Testis (tissue), 3 donors: Measurements from ENCODE around the gene SLC29A4. TPM values are rescaled to one million over a fixed set of nuclear protein-coding genes. Genes with fewer than 3 reads are reported as not detected.

Experiments used
- DNase-seq: peaks from one replicate; pipeline ENCODE4 v3.0.0-alpha.2; 2019
- H3K27ac ChIP-seq, 2 donors: fragments of 200-600 bp; sonication (generic); one replicate each; pipeline ENCODE4 v1.5.1; 2019
- H3K27me3 ChIP-seq: fragments of 200-600 bp; sonication (generic); one replicate; pipeline ENCODE4 v1.5.1; 2019
- H3K36me3 ChIP-seq: fragments of 200-600 bp; sonication (generic); one replicate; pipeline ENCODE4 v1.5.1; 2017; ENCODE audit warnings: low read depth; ENCODE audit errors: missing control alignments
- H3K4me1 ChIP-seq: fragments of 200-600 bp; sonication (generic); one replicate; pipeline ENCODE4 v1.5.1; 2019
- H3K4me3 ChIP-seq, 2 donors: fragments of 200-600 bp; sonication (generic); one replicate each; pipeline ENCODE4 v1.5.1; 2017 to 2019
- H3K9me3 ChIP-seq: fragments of 200-600 bp; sonication (generic); one replicate; pipeline ENCODE4 v1.5.1; 2017
- CTCF ChIP-seq, 3 experiments: fragments of 450-650 bp in 2 of 3; fragments of 200-600 bp in 1 of 3; sonication (generic) in 1 of 3; IDR thresholded peaks; one replicate each; pipeline ENCODE4 v1.5.1; 2016 to 2019; ENCODE audit warnings: antibody characterized with exemption in 3 of 3, mild to moderate bottlenecking in 2 of 3, moderate library complexity in 1 of 3
- POLR2A ChIP-seq: fragments of 450-650 bp; IDR thresholded peaks from one replicate; pipeline ENCODE4 v1.6.1; 2017; ENCODE audit warnings: antibody characterized with exemption, mild to moderate bottlenecking, moderate library complexity
- WGBS, 2 donors: methylation state at CpG; one replicate each; pipeline ENCODE4 v1.1.5; 2018; 5-methylcytosine and 5-hydroxymethylcytosine counted together
- intact Hi-C: fragments of 100-400 bp; cut with DNase I; formaldehyde crosslinking; loops from one replicate; pipeline ENCODE4 v1.15.1; 2023; ENCODE audit warnings: low total_unique reads
- polyA plus RNA-seq: library from polyadenylated mRNA; stranded (reverse); fragments of 350-450 nt; fragmentation: Illumina TruSeq; extraction: RNeasy Lipid Tissue Mini Kit (QIAGEN cat#74804); gene quantifications from one replicate; pipeline ENCODE4 v1.2.3, GENCODE V29; 2014; ENCODE audit warnings: low read depth, low replicate concordance; ENCODE audit not compliant: insufficient read depth
- total RNA-seq, 2 donors: library from RNA; depleted of rRNA; stranded (reverse); fragments of >200 nt; gene quantifications; one replicate each; pipeline ENCODE4 v1.2.3, GENCODE V29; 2016

The SLC29A4 gene
- total and polyA plus RNA-seq, 3 donors from 2014 or later = 4.3 to 15.2 (median 7.6) TPM

DNA sequence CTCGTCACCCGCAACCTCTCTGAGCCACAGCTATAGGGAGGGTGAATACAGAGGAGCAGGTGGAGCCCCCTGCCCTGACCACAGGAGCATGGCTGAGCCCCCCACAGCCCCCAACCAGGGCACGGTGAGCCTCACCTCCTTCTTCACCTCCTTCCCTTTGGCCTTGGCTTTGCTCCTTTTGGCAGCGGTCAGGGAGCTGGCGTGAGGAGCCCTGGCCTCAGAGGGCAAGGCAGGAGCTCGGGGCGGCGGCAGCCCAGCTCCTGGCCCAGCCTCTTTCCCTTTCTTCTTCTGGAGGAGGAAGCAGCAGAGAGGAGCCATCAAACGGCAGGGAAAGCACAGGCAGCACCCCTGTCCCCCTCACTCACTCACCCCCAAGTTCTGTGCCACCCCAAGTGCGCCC is 42.2 kb downstream of the SLC29A4 start:
- H3K9me3 ChIP-seq = no peaks in the 10 kb centered on the region
- no peak for DNase-seq
- H3K27me3 ChIP-seq = no peaks in the 10 kb centered on the region
- intact Hi-C loops = no loop called here
- no peak overlapping the region for H3K4me3 ChIP-seq
- H3K27ac ChIP-seq = no peak overlapping the region
- TF ChIP-seq POLR2A (no peak), CTCF (IDR thresholded peaks at IDR 0.05) (no peak)
- WGBS, 2 donors = 81 to 90% methylated on average over 7 to 10 of the region's 10 CpGs
- no peaks in the 10 kb centered on the region for H3K4me1 ChIP-seq
- H3K36me3 ChIP-seq = no peaks in the 10 kb centered on the region

DNA sequence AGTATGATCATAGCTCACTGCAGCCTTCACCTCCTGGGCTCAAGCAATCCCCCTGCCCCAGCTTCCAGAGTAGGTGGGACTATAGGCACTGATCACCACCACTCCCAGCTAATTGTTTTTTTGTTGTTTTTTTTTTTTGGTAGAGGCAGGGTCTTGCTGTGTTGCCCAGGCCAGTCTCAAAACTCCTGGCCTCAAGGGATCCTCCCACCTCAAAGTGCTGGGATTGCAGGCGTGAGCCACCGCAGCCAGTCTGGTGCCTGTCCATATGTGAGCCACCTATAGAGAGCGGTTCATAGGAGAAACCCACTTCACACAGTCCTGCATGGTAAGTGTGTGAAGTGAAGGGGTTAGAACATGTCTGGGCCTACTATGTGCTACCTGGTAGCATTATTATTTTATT is 47.5 kb downstream of the SLC29A4 start:
- Histone ChIP-seq H3K27me3 (no peaks in the 10 kb centered on the region), H3K4me3 (no peak overlapping the region), H3K9me3 (no peaks in the 10 kb centered on the region), H3K4me1 (no peaks in the 10 kb centered on the region), H3K36me3 (no peaks in the 10 kb centered on the region), H3K27ac (no peak overlapping the region)
- intact Hi-C loops = no loop called here
- DNase-seq = no peak
- WGBS, 2 donors = 90 to 100% methylated on average over 3 of the region's 3 CpGs
- TF ChIP-seq CTCF (IDR thresholded peaks at IDR 0.05) (no peak), POLR2A (no peak)

DNA sequence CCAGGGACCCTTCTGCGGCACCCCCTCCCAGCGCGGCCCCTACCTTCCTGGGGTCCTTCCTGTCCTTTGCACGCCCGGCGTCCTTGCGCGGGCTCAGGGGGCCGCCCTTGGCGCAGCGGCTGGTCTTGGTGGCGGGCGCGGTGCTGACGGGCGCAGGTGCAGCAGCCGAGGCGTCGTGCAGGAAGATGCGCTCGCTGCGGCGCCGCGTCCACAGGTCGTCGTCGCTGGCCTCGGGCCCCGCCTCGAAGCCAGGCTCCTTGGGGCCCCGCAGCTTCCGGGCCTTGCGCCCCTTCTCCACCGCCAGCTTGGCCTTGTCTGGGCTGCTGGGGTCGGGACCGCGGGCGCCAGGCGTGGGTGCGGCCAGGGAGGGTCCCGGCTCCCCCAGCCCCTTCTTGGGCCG is 49.8 kb downstream of the SLC29A4 start:
- DNase-seq = no peak
- Histone ChIP-seq H3K4me3 (no peak overlapping the region), H3K9me3 (no peaks in the 10 kb centered on the region), H3K27ac (no peak overlapping the region), H3K36me3 (no peaks in the 10 kb centered on the region), H3K27me3 (no peaks in the 10 kb centered on the region), H3K4me1 (no peaks in the 10 kb centered on the region)
- 50 to 74% methylated on average over 3 to 33 of the region's 43 CpGs for WGBS, 2 donors
- no peak for TF ChIP-seq CTCF (IDR thresholded peaks at IDR 0.05)
- no peak for TF ChIP-seq POLR2A
- intact Hi-C loops = no loop called here

DNA sequence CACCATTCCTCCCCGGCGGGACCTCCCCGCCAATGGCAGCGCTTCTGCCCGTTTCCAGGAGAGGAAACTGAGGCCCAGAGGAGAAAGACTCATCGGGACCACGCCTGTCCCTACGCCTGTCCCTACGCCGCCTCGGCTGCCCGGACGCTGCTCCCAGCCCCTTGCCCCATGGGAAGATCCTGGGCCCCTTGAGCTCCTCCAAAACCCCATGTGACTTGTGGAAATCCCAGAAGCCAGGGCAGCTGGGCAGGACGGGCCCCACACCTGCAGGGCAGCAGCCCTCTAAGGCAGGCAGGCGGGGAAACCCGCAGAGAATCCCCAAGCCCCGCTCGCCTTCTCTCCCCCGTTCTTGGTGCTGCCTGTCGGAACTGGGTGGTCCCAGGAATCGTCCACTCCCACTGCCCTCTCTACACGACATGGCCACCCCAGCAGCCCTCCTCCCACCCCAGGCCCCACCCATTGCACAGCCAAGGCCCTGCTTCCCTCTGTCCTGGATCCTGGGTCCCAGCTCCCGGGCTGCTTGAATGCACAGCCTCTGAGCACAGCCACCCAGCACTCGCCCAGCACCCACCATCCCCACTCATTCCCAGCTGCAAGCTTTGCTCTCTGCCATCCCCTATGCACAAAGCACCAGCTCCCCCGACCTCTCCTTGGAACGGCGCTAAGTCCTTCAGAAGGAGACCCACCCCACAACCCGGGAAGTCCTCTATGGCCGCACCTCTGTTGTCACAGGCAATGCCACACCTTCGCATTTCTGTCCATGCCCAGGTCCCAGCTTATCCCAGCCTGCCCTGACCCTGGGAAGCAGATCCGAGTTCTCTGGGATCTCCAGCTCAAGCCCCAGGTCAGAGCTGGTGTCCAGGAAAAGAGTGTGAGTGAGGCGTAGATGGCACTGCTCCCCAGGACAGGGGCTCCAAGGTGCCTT is 50.6 kb downstream of the SLC29A4 start:
- no peak for DNase-seq
- WGBS, 2 donors = 76 to 81% methylated on average over 14 to 32 of the region's 32 CpGs
- no peaks in the 10 kb centered on the region for H3K36me3 ChIP-seq
- no peaks in the 10 kb centered on the region for H3K4me1 ChIP-seq
- H3K9me3 ChIP-seq = no peaks in the 10 kb centered on the region
- no peak overlapping the region for H3K4me3 ChIP-seq
- no peaks in the 10 kb centered on the region for H3K27me3 ChIP-seq
- H3K27ac ChIP-seq = no peak overlapping the region
- intact Hi-C loops = no loop called here
- no peak for TF ChIP-seq POLR2A
- no peak for TF ChIP-seq CTCF (IDR thresholded peaks at IDR 0.05)

GRCh38 chr7:5334671-5335070 is 51.9 kb downstream of the SLC29A4 start:
- Histone ChIP-seq H3K4me1 (no peaks in the 10 kb centered on the region), H3K9me3 (no peaks in the 10 kb centered on the region), H3K27ac (no peak overlapping the region), H3K36me3 (no peaks in the 10 kb centered on the region), H3K27me3 (no peaks in the 10 kb centered on the region), H3K4me3 (no peak overlapping the region)
- TF ChIP-seq CTCF (IDR thresholded peaks at IDR 0.05) (no peak), POLR2A (no peak)
- no peak for DNase-seq
- WGBS, 2 donors = 90 to 94% methylated on average over 8 of the region's 8 CpGs
- intact Hi-C loops = no loop called here
